B cell (primary cell): Measurements from ENCODE around the gene CENPP. TPM values are rescaled to one million over a fixed set of nuclear protein-coding genes. Genes with fewer than 3 reads are reported as not detected.

Experiments used
- ATAC-seq: fragments of 200-7000 bp; cut with Tn5 transposase; one replicate; pipeline ENCODE4 v1.10.0; 2021; ENCODE audit warnings: low read depth, mild to moderate bottlenecking, moderate number of reproducible peaks, moderate library complexity
- CTCF ChIA-PET: fragments of 350-600 bp; sonication (Branson Sonifier 250); formaldehyde crosslinking; loops from one replicate; lab custom pipeline; 2021; ENCODE audit warnings: antibody characterized with exemption, inconsistent platforms; lab: Charles Lee
- POLR2A ChIA-PET: fragments of 350-600 bp; sonication (Branson Sonifier 250); formaldehyde crosslinking; loops from one replicate; lab custom pipeline; 2021; ENCODE audit warnings: antibody characterized with exemption; lab: Charles Lee
- DNase-seq: peaks from one replicate; pipeline ENCODE4 v3.0.0; 2013
- H2AFZ ChIP-seq: 2 replicates; pipeline ENCODE4 v1.6.1; 2012; ENCODE audit warnings: mild to moderate bottlenecking, low read depth, low read length; ENCODE audit not compliant: insufficient read depth, poor library complexity, severe bottlenecking
- H3K27ac ChIP-seq, 2 donors: 1 replicate in 1 of 2; 2 replicates in 1 of 2; pipeline ENCODE4 v1.5.1; 2012 to 2013; ENCODE audit warnings: low read length in 2 of 2, mild to moderate bottlenecking in 2 of 2, moderate library complexity in 1 of 2
- H3K27me3 ChIP-seq, 4 experiments: fragments of 200-600 bp in 1 of 4; sonication (generic) in 1 of 4; replicated peaks in 1 of 4; 1 replicate in 2 of 4; 2 replicates in 2 of 4; pipeline versions ENCODE4 v1.6.1 to v1.7.0; 2013 to 2016; ENCODE audit warnings: low read length in 3 of 4, mild to moderate bottlenecking in 2 of 4, mixed read lengths in 1 of 4, moderate library complexity in 1 of 4; ENCODE audit not compliant: insufficient read depth in 4 of 4, control insufficient read depth in 3 of 4; ENCODE audit errors: control extremely low read depth in 1 of 4
- H3K36me3 ChIP-seq, 2 experiments: replicated peaks in 1 of 2; 1 replicate in 1 of 2; 2 replicates in 1 of 2; pipeline versions ENCODE4 v1.6.1 to v1.7.1; 2013; ENCODE audit warnings: low read length in 1 of 2; ENCODE audit not compliant: insufficient read depth in 2 of 2, control insufficient read depth in 1 of 2; ENCODE audit errors: control extremely low read depth in 1 of 2, extremely low read depth in 1 of 2
- H3K4me1 ChIP-seq, 2 donors: fragments of 200-600 bp in 1 of 2; sonication (generic) in 1 of 2; 1 replicate in 1 of 2; 2 replicates in 1 of 2; pipeline versions ENCODE4 v1.5.1 to v1.6.1; 2013 to 2017; ENCODE audit warnings: low read length in 2 of 2; ENCODE audit not compliant: control insufficient read depth in 2 of 2, insufficient read depth in 2 of 2
- H3K4me2 ChIP-seq: replicated peaks from 2 replicates; pipeline ENCODE3; 2012; ENCODE audit warnings: mild to moderate bottlenecking, low read depth, low read length; ENCODE audit not compliant: poor library complexity, severe bottlenecking
- H3K4me3 ChIP-seq, 5 experiments: fragments of 200-600 bp in 1 of 5; sonication (generic) in 1 of 5; 1 replicate in 3 of 5; 2 replicates in 2 of 5; pipeline versions ENCODE4 v1.5.1 to v1.7.0; 2011 to 2016; ENCODE audit warnings: low read length in 4 of 5, mild to moderate bottlenecking in 4 of 5, low read depth in 2 of 5, control low read depth in 1 of 5, moderate library complexity in 1 of 5; ENCODE audit not compliant: insufficient read depth in 1 of 5; ENCODE audit errors: control extremely low read depth in 1 of 5, extremely low read depth in 1 of 5
- H3K79me2 ChIP-seq: fragments of 200-600 bp; sonication (generic); one replicate; pipeline ENCODE4 v1.6.0; 2016; ENCODE audit warnings: low read length; ENCODE audit not compliant: control insufficient read depth, insufficient read depth
- H3K9ac ChIP-seq: fragments of 200-600 bp; sonication (generic); 2 replicates; pipeline ENCODE4 v1.6.1; 2017; ENCODE audit warnings: mild to moderate bottlenecking, low read length, moderate library complexity
- H3K9me3 ChIP-seq, 3 donors: one replicate each; pipeline versions ENCODE4 v1.6.1 to v1.7.1; 2013; ENCODE audit warnings: low read length in 2 of 3; ENCODE audit not compliant: control insufficient read depth in 2 of 3, insufficient read depth in 1 of 3; ENCODE audit errors: control extremely low read depth in 1 of 3
- H4K20me1 ChIP-seq: 2 replicates; pipeline ENCODE4 v1.6.0; 2012; ENCODE audit warnings: mild to moderate bottlenecking, low read length; ENCODE audit not compliant: insufficient read depth, control insufficient read depth, poor library complexity, severe bottlenecking
- H3K27ac Mint-ChIP-seq: one replicate; pipeline ENCODE4 v1.8.0; 2021; ENCODE audit warnings: mixed read lengths
- H3K27me3 Mint-ChIP-seq: one replicate; pipeline ENCODE4 v1.8.0; 2021; ENCODE audit warnings: mixed read lengths
- H3K4me1 Mint-ChIP-seq: one replicate; pipeline ENCODE4 v1.8.0; 2021; ENCODE audit warnings: mixed read lengths
- H3K4me3 Mint-ChIP-seq: one replicate; pipeline ENCODE4 v1.8.0; 2021; ENCODE audit warnings: mixed read lengths
- H3K9me3 Mint-ChIP-seq: one replicate; pipeline ENCODE4 v1.8.0; 2022; ENCODE audit warnings: mixed read lengths; ENCODE audit not compliant: insufficient read depth
- CTCF ChIP-seq: fragments of 200-600 bp; IDR thresholded peaks from one replicate; pipeline ENCODE4 v1.8.0; 2022; ENCODE audit warnings: antibody characterized with exemption, mild to moderate bottlenecking
- EZH2 ChIP-seq: IDR thresholded peaks from 2 replicates; pipeline ENCODE4 v1.6.1; 2012; ENCODE audit warnings: borderline replicate concordance, low read depth, mild to moderate bottlenecking, moderate library complexity, low read length; ENCODE audit not compliant: insufficient read depth, poor library complexity, severe bottlenecking
- WGBS: methylation state at CpG from one replicate; pipeline ENCODE4 v1.1.5; 2013; ENCODE audit warnings: missing lambda C conversion rate; ENCODE audit not compliant: insufficient coverage; 5-methylcytosine and 5-hydroxymethylcytosine counted together
- intact Hi-C: fragments of 100-400 bp; cut with micrococcal nuclease; formaldehyde crosslinking; loops from one replicate; pipeline ENCODE4 v1.10.0; 2022
- polyA plus RNA-seq: library from polyadenylated mRNA; depleted of rRNA; stranded (reverse); fragments of >200 nt; gene quantifications from 2 replicates; pipeline ENCODE4 v1.2.3, GENCODE V29; 2012
- total RNA-seq, 2 donors: library from RNA; stranded (reverse); fragments of 120-200 nt in 1 of 2; gene quantifications; 1 replicate in 1 of 2; 2 replicates in 1 of 2; pipeline versions ENCODE4 v1.2.3 to v1.2.4, GENCODE V29; 2013 to 2022

Gene CENPP
- total and polyA plus RNA-seq, 2 donors (not counting 1 experiment from before 2014, with no cell fraction given), result 1.4 to 6.2 TPM

DNA sequence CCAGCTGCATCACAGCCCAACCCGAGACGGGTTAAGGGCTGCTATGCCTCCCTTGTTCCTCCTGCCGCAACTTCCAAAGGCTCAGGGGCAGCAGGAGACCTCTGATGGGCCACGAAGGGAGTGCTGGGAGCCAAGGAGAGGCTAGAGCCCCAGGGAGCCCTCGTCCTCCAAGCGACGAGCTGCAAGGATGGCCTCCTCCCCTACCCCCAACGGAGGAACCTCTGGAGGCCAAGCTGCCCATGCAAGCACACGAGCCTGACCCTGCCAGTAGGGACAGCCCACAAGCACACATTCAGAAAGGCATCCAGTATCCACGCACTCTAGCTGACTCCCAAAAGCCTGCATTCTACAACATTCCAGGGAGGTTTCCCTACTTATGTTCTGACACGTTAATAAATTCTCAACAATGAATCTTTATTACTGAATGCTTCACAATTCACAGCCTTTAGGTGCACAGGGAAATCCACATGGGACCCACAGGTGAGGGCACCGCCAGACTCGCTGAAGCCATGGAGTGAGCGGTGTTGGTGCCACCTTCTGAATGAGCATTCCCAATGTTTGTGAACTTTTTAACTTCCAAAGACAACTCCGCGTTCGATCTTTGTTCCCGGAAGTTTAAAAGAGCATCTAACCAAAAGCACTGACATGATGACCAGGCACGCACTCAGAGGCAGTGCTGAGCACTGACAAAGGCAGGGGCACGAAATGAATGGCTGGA is 315.5 kb downstream of the CENPP start:
- no peak for DNase-seq
- Histone ChIP-seq H2AFZ (no peak overlapping the region), H3K27ac (no peak overlapping the region), H3K79me2 (no peaks in the 10 kb centered on the region), H3K4me1 (no peaks in the 10 kb centered on the region), H3K9ac (no peak overlapping the region), H3K4me2 (no peak overlapping the region), H3K4me3 (no peak overlapping the region), H3K9me3 (peaks cover 0 to 4% (median 4%) of the 10 kb centered on the region in 3 donors), H4K20me1 (no peaks in the 10 kb centered on the region), H3K36me3 (peaks cover 0 to 86% of the 10 kb centered on the region in 2 experiments), H3K27me3 (no peaks in the 10 kb centered on the region)
- Mint-ChIP-seq H3K27me3 (no peaks in the 10 kb centered on the region), H3K4me1 (no peaks in the 10 kb centered on the region), H3K9me3 (peaks cover 5% of the 10 kb centered on the region), H3K27ac (no peak overlapping the region), H3K4me3 (no peak overlapping the region)
- POLR2A ChIA-PET, result no interaction called here
- CTCF ChIA-PET, result no interaction called here
- TF ChIP-seq EZH2 (no peak), CTCF (no peak)
- intact Hi-C loops, result no loop called here
- 97% methylated on average over 20 of the region's 20 CpGs for WGBS
- no peak for ATAC-seq

DNA sequence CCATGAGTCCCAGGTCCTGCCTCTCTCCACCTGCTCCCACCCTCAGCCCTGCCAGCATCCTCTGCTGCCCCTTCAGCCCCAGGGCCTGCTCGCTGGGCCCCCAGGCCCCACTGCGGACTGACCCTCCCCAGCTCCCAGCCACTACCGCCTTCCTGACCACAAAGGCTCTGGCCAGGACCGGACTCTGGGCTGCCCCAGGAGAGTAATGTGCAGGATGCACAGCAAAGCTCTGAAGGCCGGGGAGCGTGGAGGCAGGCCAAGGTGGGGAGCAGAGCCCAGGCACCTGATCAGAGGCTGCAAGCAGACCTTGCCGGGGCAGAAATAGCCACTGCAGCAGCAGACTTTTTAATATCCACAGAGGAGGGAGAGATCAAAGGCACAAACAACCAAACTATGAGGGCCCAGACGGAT is 316.3 kb downstream of the CENPP start:
- H3K27ac Mint-ChIP-seq, result no peak overlapping the region
- H3K79me2 ChIP-seq, result no peaks in the 10 kb centered on the region
- H3K27me3 Mint-ChIP-seq, result no peaks in the 10 kb centered on the region
- no peak overlapping the region for H3K4me2 ChIP-seq
- intact Hi-C loops, result no loop called here
- no peak for ATAC-seq
- H3K4me3 Mint-ChIP-seq, result no peak overlapping the region
- H3K4me1 Mint-ChIP-seq, result no peaks in the 10 kb centered on the region
- peaks cover 0 to 87% of the 10 kb centered on the region in 2 experiments for H3K36me3 ChIP-seq
- H4K20me1 ChIP-seq, result no peaks in the 10 kb centered on the region
- H3K4me1 ChIP-seq, result no peaks in the 10 kb centered on the region
- no peak overlapping the region for H2AFZ ChIP-seq
- whole genome bisulfite sequencing, result 98% methylated on average over 8 of the region's 8 CpGs
- DNase-seq, result no peak
- TF ChIP-seq CTCF, result no peak
- peaks cover 0 to 7% (median 4%) of the 10 kb centered on the region in 3 donors for H3K9me3 ChIP-seq
- no peak overlapping the region for H3K27ac ChIP-seq
- no peak overlapping the region for H3K4me3 ChIP-seq
- H3K9me3 Mint-ChIP-seq, result peaks cover 9% of the 10 kb centered on the region
- no peaks in the 10 kb centered on the region for H3K27me3 ChIP-seq
- POLR2A ChIA-PET, result no interaction called here
- CTCF ChIA-PET, result no interaction called here
- no peak overlapping the region for H3K9ac ChIP-seq
